Osteoblast (primary cell): ENCODE results near the gene NEK6. TPM values are rescaled to one million over a fixed set of nuclear protein-coding genes. Genes with fewer than 3 reads are reported as not detected.
A peak's percentile ranks its signal among the peaks of the same experiment; 100 is the strongest.
"Not testable (repeated sequence)": the region's sequence is repeated elsewhere in the genome, so short reads cannot be mapped to it uniquely, and the experiment has no call there.

Source experiments
- DNase-seq: peaks from one replicate; pipeline ENCODE4 v3.0.0; 2011; ENCODE audit warnings: low spot score, mixed read lengths; ENCODE audit not compliant: insufficient read length; ENCODE audit errors: missing footprints
- H2AFZ ChIP-seq: 2 replicates; pipeline ENCODE4 v1.6.0; 2011; ENCODE audit warnings: mild to moderate bottlenecking, low read length
- H3K27ac ChIP-seq: 2 replicates; pipeline ENCODE4 v1.5.1; 2011; ENCODE audit warnings: mild to moderate bottlenecking, low read depth, low read length, moderate library complexity
- H3K27me3 ChIP-seq: 2 replicates; pipeline ENCODE4 v1.6.0; 2012; ENCODE audit warnings: mild to moderate bottlenecking, control low read depth, inconsistent platforms, low read length, moderate library complexity; ENCODE audit not compliant: insufficient read depth
- H3K36me3 ChIP-seq: 2 replicates; pipeline ENCODE4 v1.5.1; 2011; ENCODE audit warnings: mild to moderate bottlenecking, low read length, control low read depth, moderate library complexity; ENCODE audit not compliant: insufficient read depth
- H3K4me1 ChIP-seq: 2 replicates; pipeline ENCODE4 v1.5.1; 2011; ENCODE audit warnings: mild to moderate bottlenecking, low read length, control low read depth, moderate library complexity; ENCODE audit not compliant: insufficient read depth
- H3K4me2 ChIP-seq: 2 replicates; pipeline ENCODE4 v1.6.0; 2011; ENCODE audit warnings: mild to moderate bottlenecking, low read length; ENCODE audit not compliant: insufficient read depth
- H3K4me3 ChIP-seq: fragments of 200-600 bp; sonication (generic); 3 replicates; pipeline ENCODE4 v1.5.1; 2012; ENCODE audit warnings: mild to moderate bottlenecking, low read length, inconsistent platforms; ENCODE audit not compliant: insufficient read depth
- H3K79me2 ChIP-seq: 2 replicates; pipeline ENCODE4 v1.6.0; 2012; ENCODE audit warnings: mild to moderate bottlenecking, low read length, control low read depth, inconsistent platforms; ENCODE audit not compliant: insufficient read depth
- H3K9me3 ChIP-seq: 2 replicates; pipeline ENCODE4 v1.5.1; 2011; ENCODE audit warnings: low read depth, low read length, control low read depth
- H4K20me1 ChIP-seq: 2 replicates; pipeline ENCODE4 v1.6.0; 2012; ENCODE audit warnings: mild to moderate bottlenecking, low read length, control low read depth; ENCODE audit not compliant: insufficient read depth
- CTCF ChIP-seq: IDR thresholded peaks from 2 replicates; pipeline ENCODE4 v1.5.1; 2011; ENCODE audit warnings: mild to moderate bottlenecking, low read depth, low read length, moderate library complexity; ENCODE audit errors: extremely low read depth
- total RNA-seq: library from RNA; depleted of rRNA; stranded (reverse); fragments of >200 nt; gene quantifications from 2 replicates; pipeline ENCODE4 v1.2.3, GENCODE V29; 2012

Gene NEK6
- total RNA-seq, 1 donor = 128 TPM

- H3K27ac ChIP-seq = no peak overlapping the region
- H3K9me3 ChIP-seq = no peaks in the 10 kb centered on the region
- no peak overlapping the region for H3K4me3 ChIP-seq
- no peaks in the 10 kb centered on the region for H4K20me1 ChIP-seq
- no peaks in the 10 kb centered on the region for H3K36me3 ChIP-seq
- H2AFZ ChIP-seq = no peak overlapping the region
- H3K79me2 ChIP-seq = no peaks in the 10 kb centered on the region
- H3K4me1 ChIP-seq = peaks cover 15% of the 10 kb centered on the region
- DNase-seq = no peak
- TF ChIP-seq CTCF = no peak
- no peaks in the 10 kb centered on the region for H3K27me3 ChIP-seq
- no peak overlapping the region for H3K4me2 ChIP-seq
Measured at GRCh38 chr9:124251204-124251603, 6.5 kb upstream of the NEK6 start.

- Histone ChIP-seq H3K9me3 (no peaks in the 10 kb centered on the region), H3K36me3 (no peaks in the 10 kb centered on the region), H3K4me1 (peaks cover 21% of the 10 kb centered on the region), H3K4me2 (peak overlapping the region; percentile 25), H3K79me2 (no peaks in the 10 kb centered on the region), H4K20me1 (no peaks in the 10 kb centered on the region), H3K27ac (peak overlapping the region; percentile 42), H3K27me3 (no peaks in the 10 kb centered on the region), H2AFZ (peak overlapping the region; percentile 8), H3K4me3 (no peak overlapping the region)
- peak; percentile 46 for DNase-seq
- TF ChIP-seq CTCF = no peak
Measured at GRCh38 chr9:124251605-124252378, 6.0 kb upstream of the NEK6 start.

- H3K36me3 ChIP-seq = not testable (repeated sequence)
Measured at GRCh38 chr9:124252878-124253277, 4.9 kb upstream of the NEK6 start.

GRCh38 chr9:124254261-124254682 is 3.5 kb upstream of the NEK6 start:
- Histone ChIP-seq H3K36me3 (no peaks in the 10 kb centered on the region), H3K9me3 (no peaks in the 10 kb centered on the region), H3K4me3 (no peak overlapping the region), H3K79me2 (peaks cover 15% of the 10 kb centered on the region), H2AFZ (no peak overlapping the region), H3K27ac (no peak overlapping the region), H3K27me3 (no peaks in the 10 kb centered on the region), H4K20me1 (no peaks in the 10 kb centered on the region), H3K4me2 (no peak overlapping the region), H3K4me1 (peaks cover 26% of the 10 kb centered on the region)
- no peak for TF ChIP-seq CTCF
- peak; percentile 23 for DNase-seq

More at GRCh38 chr9:124252878-124253277, 4.9 kb upstream of the NEK6 start:
- peaks cover 29% of the 10 kb centered on the region for H3K4me1 ChIP-seq
- not testable (repeated sequence) for H4K20me1 ChIP-seq, H2AFZ ChIP-seq, H3K4me2 ChIP-seq, H3K79me2 ChIP-seq, H3K4me3 ChIP-seq, H3K27me3 ChIP-seq, DNase-seq, H3K27ac ChIP-seq, H3K9me3 ChIP-seq
